SK-N-DZ (cell line): ENCODE data around the gene NCBP3.

ENCODE experiments used
- DNase-seq: peaks from one replicate; pipeline ENCODE4 v3.0.0-alpha.2; 2015; ENCODE audit warnings: low spot score

Gene NCBP3

GRCh38 chr17:3755335-3756030, 90.6 kb downstream of the NCBP3 start:
- no peak for DNase-seq

- no peak for DNase-seq
Measured at GRCh38 chr17:3754458-3755334, 91.3 kb downstream of the NCBP3 start.

GRCh38 chr17:3754066-3754457, 92.0 kb downstream of the NCBP3 start:
- DNase-seq = no peak

GRCh38 chr17:3753624-3754023, 92.4 kb downstream of the NCBP3 start:
- DNase-seq = no peak
